ENCODE measurements around the gene FRMD6. TPM values are rescaled to one million over a fixed set of nuclear protein-coding genes. Genes with fewer than 3 reads are reported as not detected.
A peak's percentile ranks its signal among the peaks of the same experiment; 100 is the strongest.

FRMD6 gene
- total and polyA plus RNA-seq, 10 of the 15 experiments (the other 5 are each of a cell fraction or from before 2014, with no cell fraction given), result 0.86 to 7.8 (median 3.3) TPM

DNA sequence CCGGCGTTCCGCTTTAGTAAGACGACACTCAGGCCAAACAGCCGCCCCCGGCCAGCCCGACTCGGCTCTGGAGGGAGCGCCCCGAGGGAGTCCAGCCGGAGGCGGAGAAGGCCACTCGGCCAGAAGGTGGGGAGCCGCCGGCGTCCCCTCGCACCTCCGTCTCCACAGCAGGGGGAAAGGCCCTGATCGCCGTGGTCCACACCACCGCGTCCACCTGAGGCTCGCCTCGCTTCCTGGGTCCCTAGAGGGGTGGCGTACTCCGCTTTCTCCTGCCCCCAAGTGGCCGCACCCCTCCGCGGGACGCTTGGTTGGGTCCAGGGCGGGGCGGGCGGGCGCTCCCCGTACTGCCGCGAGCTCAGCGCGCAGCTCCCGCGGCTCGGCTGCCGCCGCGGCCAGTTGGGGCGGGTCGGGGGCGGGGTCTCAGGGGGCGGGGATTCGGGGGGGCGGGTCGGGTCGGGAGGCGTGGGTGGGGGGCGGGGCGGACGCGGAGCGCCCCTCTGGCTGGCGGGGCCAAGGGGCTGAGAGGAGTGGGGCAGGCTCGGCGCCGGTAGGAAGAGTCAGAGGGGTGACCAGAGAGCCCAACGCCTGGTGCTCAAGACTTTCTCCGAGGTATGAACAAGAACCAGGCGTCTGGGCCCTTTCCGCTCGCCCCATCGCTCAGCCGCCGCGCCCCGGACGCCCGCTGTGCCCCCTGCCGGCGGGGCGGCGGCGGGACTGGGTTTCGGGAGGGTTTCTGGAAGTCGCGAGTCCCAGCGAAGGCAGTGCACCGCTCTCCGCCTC is at the start of gene FRMD6 (continued):
- TF ChIP-seq BACH1 (IDR thresholded peaks at IDR 0.05; ENCODE audit: borderline replicate concordance) (peak; percentile 34; the same call in 1 of the 2 replicates), TCF7 (IDR thresholded peaks at IDR 0.05; ENCODE audit: borderline replicate concordance) (no peak), POLR2AphosphoS5 (IDR thresholded peaks at IDR 0.05; ENCODE audit: low read length) (peak; percentile 64), SMC3 (IDR thresholded peaks at IDR 0.05; ENCODE audit: borderline replicate concordance, low read length) (peak; percentile 62), CHD1 (IDR thresholded peaks at IDR 0.05; ENCODE audit: low read depth, low read length) (peak; percentile 96), TCF12 (IDR thresholded peaks at IDR 0.05; ENCODE audit: low read depth, low read length) (0 out of 2 replicates have a peak, but pooled peaks have one; percentile 37), POU2F2 (IDR thresholded peaks at IDR 0.05; ENCODE audit: borderline replicate concordance, low read depth, low read length) (peak; percentile 16; the same call in 1 of the 3 replicates), EGR1 (IDR thresholded peaks at IDR 0.05; ENCODE audit: borderline replicate concordance in 1 of 2, low read depth in 2 of 2, low read length in 2 of 2) (peak in 1 of 2 experiments; percentile 74; a peak in 2 of 3 replicates), BCL11A (IDR thresholded peaks at IDR 0.05; ENCODE audit: low read depth, low read length) (no peak), SREBF1 (IDR thresholded peaks at IDR 0.05; ENCODE audit: low read length) (peak; percentile 92), ZNF217 (IDR thresholded peaks at IDR 0.05) (0 out of 2 replicates have a peak, but pooled peaks have one; percentile 16), GABPA (IDR thresholded peaks at IDR 0.05; ENCODE audit: low read depth) (no peak), RUNX3 (IDR thresholded peaks at IDR 0.05; ENCODE audit: low read length) (peak; percentile 3; the same call in 1 of the 2 replicates)

DNA sequence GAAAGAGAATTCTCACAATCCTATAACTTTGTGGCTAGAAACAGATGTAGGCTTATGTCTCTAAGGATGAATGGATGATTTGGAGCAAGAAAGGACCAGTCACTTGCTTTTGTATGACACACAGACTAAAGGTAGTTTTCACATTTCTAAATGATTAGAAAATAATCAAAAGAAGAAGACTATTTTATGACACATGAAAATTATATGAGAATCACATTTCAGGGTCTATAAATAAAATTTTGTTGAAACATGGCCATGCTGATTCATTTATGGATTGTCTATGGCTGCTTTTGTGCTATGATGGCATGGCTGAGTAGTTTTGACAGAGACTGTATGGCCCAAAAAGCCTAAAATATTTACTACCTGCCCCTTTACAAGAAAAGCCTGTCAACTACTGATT is 49.4 kb upstream of the FRMD6 start:
- H3K4me2 ChIP-seq (ENCODE audit: control insufficient read depth, insufficient read depth), result no peak overlapping the region
- H2AFZ ChIP-seq (ENCODE audit: control insufficient read depth, low read depth, low read length), result no peak overlapping the region
- intact Hi-C loops (cut with micrococcal nuclease; ENCODE audit: unreplicated experiment), result no loop called here
- FAIRE-seq (no peak), DNase-seq (ENCODE audit: low read depth, low spot score) (no peak), ATAC-seq (peak; percentile 63)
- CTCF ChIA-PET, result no interaction called here
- SMC1A ChIA-PET (ENCODE audit: uncharacterized antibody, unreplicated experiment), result interaction anchor here (1.0 kb wide), 1 partner anchor 13 kb away, joined by 3 read pairs; no protein-coding TSS in a partner anchor
- no peaks in the 10 kb centered on the region for H4K20me1 ChIP-seq (ENCODE audit: control insufficient read depth, insufficient read depth)
- H3K4me1 ChIP-seq (ENCODE audit: control insufficient read depth, insufficient read depth, low read length), result no peaks in the 10 kb centered on the region
- POLR2A ChIA-PET, result no interaction called here
- no peaks in the 10 kb centered on the region for H3K79me2 ChIP-seq (ENCODE audit: control insufficient read depth, insufficient read depth, low read length)
- RAD21 ChIA-PET (ENCODE audit: unreplicated experiment), result no interaction called here
- H3K36me3 ChIP-seq (ENCODE audit: control insufficient read depth in 2 of 2, insufficient read depth in 2 of 2, low read length in 1 of 2), result no peaks in the 10 kb centered on the region
- H3K27ac ChIP-seq (ENCODE audit: control insufficient read depth, insufficient read depth), result no peak overlapping the region
- no peak overlapping the region for H3K4me3 ChIP-seq
- no peaks in the 10 kb centered on the region for H3K9me3 ChIP-seq (replicated peaks; ENCODE audit: control insufficient read depth, insufficient read depth, low read length)
- H3K9ac ChIP-seq (ENCODE audit: control insufficient read depth, insufficient read depth, low read length), result no peak overlapping the region
- in situ Hi-C loops (cut with MboI), result no loop called here
- H3K27me3 ChIP-seq (replicated peaks in 1 of 2; ENCODE audit: control insufficient read depth in 2 of 2, insufficient read depth in 2 of 2, low read length in 1 of 2), result no peaks in the 10 kb centered on the region
- BruUV-seq (replicated peaks), result no TSS peak
- TF ChIP-seq TCF3 (IDR thresholded peaks at IDR 0.05; ENCODE audit: borderline replicate concordance, insufficient read depth, low read depth, low read length) (no peak), PAX8 (IDR thresholded peaks at IDR 0.05) (no peak), STAT3 (IDR thresholded peaks at IDR 0.05; ENCODE audit: low read depth, low read length) (no peak), NR2C1 (IDR thresholded peaks at IDR 0.05) (no peak), RUNX3 (IDR thresholded peaks at IDR 0.05; ENCODE audit: low read length) (peak; percentile 24; the same call in 1 of the 2 replicates), RBBP5 (conservative IDR thresholded peaks at IDR 0.05) (no peak), BMI1 (IDR thresholded peaks at IDR 0.05; ENCODE audit: borderline replicate concordance) (no peak)
- TF ChIP-seq, protein P1, sequence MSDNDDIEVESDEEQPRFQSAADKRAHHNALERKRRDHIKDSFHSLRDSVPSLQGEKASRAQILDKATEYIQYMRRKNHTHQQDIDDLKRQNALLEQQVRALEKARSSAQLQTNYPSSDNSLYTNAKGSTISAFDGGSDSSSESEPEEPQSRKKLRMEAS (IDR thresholded peaks at IDR 0.05; ENCODE audit: low read depth, low read length), result no peak
- TF ChIP-seq, protein P2, sequence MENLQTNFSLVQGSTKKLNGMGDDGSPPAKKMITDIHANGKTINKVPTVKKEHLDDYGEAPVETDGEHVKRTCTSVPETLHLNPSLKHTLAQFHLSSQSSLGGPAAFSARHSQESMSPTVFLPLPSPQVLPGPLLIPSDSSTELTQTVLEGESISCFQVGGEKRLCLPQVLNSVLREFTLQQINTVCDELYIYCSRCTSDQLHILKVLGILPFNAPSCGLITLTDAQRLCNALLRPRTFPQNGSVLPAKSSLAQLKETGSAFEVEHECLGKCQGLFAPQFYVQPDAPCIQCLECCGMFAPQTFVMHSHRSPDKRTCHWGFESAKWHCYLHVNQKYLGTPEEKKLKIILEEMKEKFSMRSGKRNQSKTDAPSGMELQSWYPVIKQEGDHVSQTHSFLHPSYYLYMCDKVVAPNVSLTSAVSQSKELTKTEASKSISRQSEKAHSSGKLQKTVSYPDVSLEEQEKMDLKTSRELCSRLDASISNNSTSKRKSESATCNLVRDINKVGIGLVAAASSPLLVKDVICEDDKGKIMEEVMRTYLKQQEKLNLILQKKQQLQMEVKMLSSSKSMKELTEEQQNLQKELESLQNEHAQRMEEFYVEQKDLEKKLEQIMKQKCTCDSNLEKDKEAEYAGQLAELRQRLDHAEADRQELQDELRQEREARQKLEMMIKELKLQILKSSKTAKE (IDR thresholded peaks at IDR 0.05; ENCODE audit: low read depth, poor library complexity, severe bottlenecking), result no peak
- TF ChIP-seq, protein P3, sequence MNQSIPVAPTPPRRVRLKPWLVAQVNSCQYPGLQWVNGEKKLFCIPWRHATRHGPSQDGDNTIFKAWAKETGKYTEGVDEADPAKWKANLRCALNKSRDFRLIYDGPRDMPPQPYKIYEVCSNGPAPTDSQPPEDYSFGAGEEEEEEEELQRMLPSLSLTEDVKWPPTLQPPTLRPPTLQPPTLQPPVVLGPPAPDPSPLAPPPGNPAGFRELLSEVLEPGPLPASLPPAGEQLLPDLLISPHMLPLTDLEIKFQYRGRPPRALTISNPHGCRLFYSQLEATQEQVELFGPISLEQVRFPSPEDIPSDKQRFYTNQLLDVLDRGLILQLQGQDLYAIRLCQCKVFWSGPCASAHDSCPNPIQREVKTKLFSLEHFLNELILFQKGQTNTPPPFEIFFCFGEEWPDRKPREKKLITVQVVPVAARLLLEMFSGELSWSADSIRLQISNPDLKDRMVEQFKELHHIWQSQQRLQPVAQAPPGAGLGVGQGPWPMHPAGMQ (IDR thresholded peaks at IDR 0.05; ENCODE audit: borderline replicate concordance), result no peak
